Karpas-422 (cell line): ENCODE results near the gene FCGBP. TPM values are rescaled to one million over a fixed set of nuclear protein-coding genes. Genes with fewer than 3 reads are reported as not detected.
A peak's percentile ranks its signal among the peaks of the same experiment; 100 is the strongest.

Experiments used
- DNase-seq: peaks from one replicate; pipeline ENCODE4 v3.0.0-alpha.2; 2015
- H2AFZ ChIP-seq: fragments of 200-600 bp; sonication (generic); 2 replicates; pipeline ENCODE4 v1.6.1; 2014; ENCODE audit warnings: antibody characterized with exemption, low read length, mixed read lengths
- H3K27ac ChIP-seq: fragments of 200-600 bp; sonication (generic); 2 replicates; pipeline ENCODE4 v1.5.1; 2014; ENCODE audit warnings: mild to moderate bottlenecking, low read length, moderate library complexity
- H3K27me3 ChIP-seq: fragments of 200-600 bp; sonication (generic); 2 replicates; pipeline ENCODE4 v1.6.1; 2014; ENCODE audit warnings: low read length, mixed read lengths
- H3K36me3 ChIP-seq: fragments of 200-600 bp; sonication (generic); 2 replicates; pipeline ENCODE4 v1.6.1; 2014; ENCODE audit warnings: low read length, mixed read lengths; ENCODE audit not compliant: insufficient read depth
- H3K4me1 ChIP-seq: fragments of 200-600 bp; sonication (generic); 2 replicates; pipeline ENCODE4 v1.6.1; 2014; ENCODE audit warnings: mild to moderate bottlenecking, low read length, mixed read lengths
- H3K4me2 ChIP-seq: fragments of 200-600 bp; sonication (generic); 2 replicates; pipeline ENCODE4 v1.6.1; 2014; ENCODE audit warnings: low read length, low read depth, mild to moderate bottlenecking; ENCODE audit not compliant: poor library complexity, severe bottlenecking
- H3K4me3 ChIP-seq: fragments of 200-600 bp; sonication (generic); 2 replicates; pipeline ENCODE4 v1.5.1; 2014; ENCODE audit warnings: mild to moderate bottlenecking, antibody characterized with exemption, low read length, mixed read lengths
- H3K79me2 ChIP-seq: fragments of 200-600 bp; sonication (generic); 2 replicates; pipeline ENCODE4 v1.6.1; 2014; ENCODE audit warnings: mild to moderate bottlenecking, low read length, mixed read lengths
- H3K9ac ChIP-seq: fragments of 200-600 bp; sonication (generic); 2 replicates; pipeline ENCODE4 v1.6.0; 2014; ENCODE audit warnings: low read length
- H3K9me2 ChIP-seq: fragments of 200-600 bp; sonication (generic), shearing (Covaris generic); replicated peaks from 2 replicates; pipeline ENCODE4 v1.6.0; 2014; ENCODE audit warnings: mild to moderate bottlenecking, low read length, moderate library complexity; ENCODE audit not compliant: insufficient read depth
- H3K9me3 ChIP-seq: fragments of 300-700, 200-600 bp; sonication (generic); 2 replicates; pipeline ENCODE4 v1.6.1; 2014; ENCODE audit warnings: low read length, mixed read lengths
- H4K20me1 ChIP-seq: fragments of 200-600 bp; sonication (generic); 2 replicates; pipeline ENCODE4 v1.6.1; 2014; ENCODE audit warnings: mild to moderate bottlenecking, antibody characterized with exemption, low read length, low read depth; ENCODE audit not compliant: insufficient read depth
- total RNA-seq: library from RNA; depleted of rRNA; stranded (reverse); fragments of >200 nt; shearing (Covaris generic); gene quantifications from 2 replicates; pipeline ENCODE4 v1.2.3, GENCODE V29; 2014; ENCODE audit warnings: low replicate concordance

The FCGBP gene
- total RNA-seq, 1 experiment from 2014 or later: not detected

DNA sequence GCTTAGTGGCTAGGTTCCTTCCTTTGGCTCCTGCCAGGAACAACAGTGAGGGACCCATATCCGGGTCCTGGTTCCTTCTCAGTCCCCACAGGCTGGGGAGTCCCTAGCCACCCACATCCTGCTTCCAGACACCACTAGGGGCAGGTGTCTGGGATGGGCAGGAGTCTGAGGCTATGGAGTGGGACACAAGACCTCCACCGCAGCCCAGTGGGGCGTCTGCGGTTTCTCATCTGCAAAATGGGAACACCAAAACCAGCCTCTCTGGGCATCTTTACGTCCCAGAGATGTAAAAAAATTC lies 879 bp upstream of the FCGBP start:
- H3K27ac ChIP-seq: no peak overlapping the region
- no peaks in the 10 kb centered on the region for H4K20me1 ChIP-seq
- no peak overlapping the region for H2AFZ ChIP-seq
- peaks cover 3% of the 10 kb centered on the region; the same call in 1 of the 2 replicates for H3K9me3 ChIP-seq
- H3K36me3 ChIP-seq: no peaks in the 10 kb centered on the region; the same call in 1 of the 2 replicates
- DNase-seq: no peak
- H3K27me3 ChIP-seq: no peaks in the 10 kb centered on the region
- no peaks in the 10 kb centered on the region for H3K9me2 ChIP-seq
- no peaks in the 10 kb centered on the region for H3K79me2 ChIP-seq
- no peaks in the 10 kb centered on the region for H3K4me1 ChIP-seq
- H3K4me2 ChIP-seq: no peak overlapping the region
- H3K4me3 ChIP-seq: no peak overlapping the region
- H3K9ac ChIP-seq: no peak overlapping the region

DNA sequence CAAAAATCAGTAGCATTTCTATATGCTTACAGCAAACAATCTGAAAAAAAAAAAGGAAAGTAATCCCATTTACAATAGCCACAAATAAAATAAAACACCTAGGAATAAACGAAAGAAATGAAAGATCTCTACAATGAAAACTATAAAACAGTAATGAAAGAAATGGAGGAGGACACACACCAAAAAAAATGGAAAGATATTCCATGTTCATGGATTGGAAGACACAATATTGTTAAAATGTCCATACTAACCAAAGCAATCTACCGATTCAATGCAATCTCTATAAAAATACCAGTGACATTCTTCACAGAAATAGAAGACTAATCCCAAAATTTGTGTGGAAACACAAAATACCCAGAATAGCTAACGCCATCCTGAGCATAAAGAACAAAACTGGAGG lies 4.7 kb downstream of the FCGBP start:
- H3K27me3 ChIP-seq: no peaks in the 10 kb centered on the region
- no peaks in the 10 kb centered on the region for H3K36me3 ChIP-seq
- no peak overlapping the region for H2AFZ ChIP-seq
- H4K20me1 ChIP-seq: no peaks in the 10 kb centered on the region
- H3K4me1 ChIP-seq: no peaks in the 10 kb centered on the region
- H3K27ac ChIP-seq: no peak overlapping the region
- peak; percentile 11 for DNase-seq
- H3K4me2 ChIP-seq: no peak overlapping the region
- H3K9me3 ChIP-seq: no peaks in the 10 kb centered on the region
- H3K4me3 ChIP-seq: no peak overlapping the region
- H3K9ac ChIP-seq: no peak overlapping the region
- no peaks in the 10 kb centered on the region for H3K79me2 ChIP-seq
- H3K9me2 ChIP-seq: no peaks in the 10 kb centered on the region

- H3K79me2 ChIP-seq: no peaks in the 10 kb centered on the region
- DNase-seq: peak; percentile 33
- no peak overlapping the region for H3K9ac ChIP-seq
- H4K20me1 ChIP-seq: no peaks in the 10 kb centered on the region
- H3K27ac ChIP-seq: no peak overlapping the region
- H3K4me2 ChIP-seq: no peak overlapping the region
- H3K4me1 ChIP-seq: no peaks in the 10 kb centered on the region
- H2AFZ ChIP-seq: no peak overlapping the region
- H3K4me3 ChIP-seq: no peak overlapping the region
- H3K36me3 ChIP-seq: no peaks in the 10 kb centered on the region
- no peaks in the 10 kb centered on the region for H3K27me3 ChIP-seq
- H3K9me2 ChIP-seq: no peaks in the 10 kb centered on the region
- H3K9me3 ChIP-seq: no peaks in the 10 kb centered on the region
Measured at GRCh38 chr19:39928357-39928725, 6.1 kb downstream of the FCGBP start.

DNA sequence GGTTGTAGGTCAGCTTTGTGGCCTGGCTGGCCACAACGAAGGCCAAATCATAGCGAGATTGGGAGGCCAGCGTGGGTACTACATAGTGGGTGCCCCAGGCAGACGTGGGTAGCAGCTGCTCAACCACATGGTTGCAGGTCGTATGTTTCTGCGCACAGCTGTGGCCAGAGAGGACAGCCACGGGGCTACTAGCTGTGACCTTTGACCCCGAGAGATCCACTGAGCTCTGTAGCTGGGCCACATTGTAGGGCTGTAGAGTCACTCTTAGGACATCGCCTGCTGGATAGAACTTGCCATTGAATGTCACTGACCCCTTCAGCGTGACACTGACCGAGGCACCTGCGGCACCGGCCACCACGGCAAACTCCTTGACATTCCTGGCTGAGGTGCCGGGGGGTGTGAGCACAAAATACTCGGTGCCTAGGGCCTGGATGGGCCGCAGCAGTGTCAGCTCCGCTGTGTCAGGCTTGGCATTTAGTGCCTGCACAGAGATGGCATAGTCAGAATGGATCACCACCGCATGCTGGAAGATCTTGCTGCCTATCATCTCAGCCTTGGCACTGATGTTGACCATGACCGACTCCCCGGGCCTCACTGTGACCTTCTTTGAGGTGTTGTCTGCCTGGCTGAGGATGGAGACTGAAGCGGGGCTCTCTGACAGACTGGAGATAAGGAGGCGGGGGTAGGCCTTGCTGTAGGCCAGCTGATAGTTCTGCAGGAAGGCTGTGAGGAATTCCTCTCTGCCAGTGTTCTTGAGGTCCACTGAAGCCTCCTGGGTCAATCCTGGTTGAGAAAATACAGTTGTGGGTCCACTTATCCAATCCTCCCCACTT lies 6.7 kb downstream of the FCGBP start:
- H3K9me3 ChIP-seq: no peaks in the 10 kb centered on the region
- H3K36me3 ChIP-seq: no peaks in the 10 kb centered on the region
- DNase-seq: peak; percentile 19
- no peak overlapping the region for H3K27ac ChIP-seq
- no peak overlapping the region for H2AFZ ChIP-seq
- H3K27me3 ChIP-seq: no peaks in the 10 kb centered on the region
- no peak overlapping the region for H3K4me2 ChIP-seq
- no peaks in the 10 kb centered on the region for H4K20me1 ChIP-seq
- H3K79me2 ChIP-seq: no peaks in the 10 kb centered on the region
- no peaks in the 10 kb centered on the region for H3K4me1 ChIP-seq
- H3K9ac ChIP-seq: no peak overlapping the region
- H3K9me2 ChIP-seq: no peaks in the 10 kb centered on the region
- no peak overlapping the region for H3K4me3 ChIP-seq

- Histone ChIP-seq H3K4me1 (no peaks in the 10 kb centered on the region), H3K4me2 (no peak overlapping the region), H3K9me2 (no peaks in the 10 kb centered on the region), H3K9me3 (no peaks in the 10 kb centered on the region), H4K20me1 (no peaks in the 10 kb centered on the region), H3K27me3 (no peaks in the 10 kb centered on the region), H2AFZ (no peak overlapping the region), H3K79me2 (no peaks in the 10 kb centered on the region), H3K27ac (no peak overlapping the region), H3K36me3 (no peaks in the 10 kb centered on the region), H3K9ac (no peak overlapping the region), H3K4me3 (no peak overlapping the region)
- no peak for DNase-seq
Measured at GRCh38 chr19:39927076-39927475, 7.4 kb downstream of the FCGBP start.

DNA sequence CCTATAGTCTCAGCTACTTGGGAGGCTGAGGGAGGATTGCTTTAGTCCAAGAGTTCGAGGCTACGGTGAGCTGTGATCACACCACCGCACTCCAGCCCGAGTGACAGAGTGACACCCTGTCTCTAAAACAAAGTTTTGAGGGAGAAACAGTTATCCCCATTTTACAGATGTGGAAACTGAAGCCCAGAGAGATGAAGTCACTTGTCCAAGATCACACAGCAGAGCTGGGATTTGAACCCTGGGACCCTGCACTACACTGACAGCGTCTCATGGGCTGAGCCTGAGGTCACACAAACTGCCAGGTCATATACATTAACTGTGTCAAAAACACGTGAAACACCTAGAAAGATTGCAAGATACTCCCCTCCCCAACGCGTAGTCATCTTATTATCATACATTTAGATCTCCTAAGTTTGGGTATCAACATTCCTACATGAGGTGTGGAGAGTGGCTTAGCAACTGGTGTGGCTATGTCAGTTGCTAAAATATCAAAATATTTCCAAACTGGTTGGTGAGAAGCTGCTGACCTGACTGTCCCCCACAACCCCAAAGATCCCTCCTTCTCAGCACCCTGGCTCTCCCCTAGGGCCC lies 8.2 kb downstream of the FCGBP start:
- no peaks in the 10 kb centered on the region for H3K4me1 ChIP-seq
- H4K20me1 ChIP-seq: no peaks in the 10 kb centered on the region
- no peak for DNase-seq
- H3K9me2 ChIP-seq: no peaks in the 10 kb centered on the region
- no peak overlapping the region for H2AFZ ChIP-seq
- H3K79me2 ChIP-seq: no peaks in the 10 kb centered on the region
- no peaks in the 10 kb centered on the region for H3K36me3 ChIP-seq
- H3K4me3 ChIP-seq: no peak overlapping the region
- no peak overlapping the region for H3K4me2 ChIP-seq
- no peak overlapping the region for H3K27ac ChIP-seq
- no peaks in the 10 kb centered on the region for H3K9me3 ChIP-seq
- H3K9ac ChIP-seq: no peak overlapping the region
- H3K27me3 ChIP-seq: no peaks in the 10 kb centered on the region

GRCh38 chr19:39924952-39925351 lies 9.5 kb downstream of the FCGBP start:
- Histone ChIP-seq H3K4me1 (no peaks in the 10 kb centered on the region), H2AFZ (no peak overlapping the region), H3K27me3 (no peaks in the 10 kb centered on the region), H3K9me3 (no peaks in the 10 kb centered on the region), H3K27ac (no peak overlapping the region), H3K4me3 (no peak overlapping the region), H3K4me2 (no peak overlapping the region), H3K9me2 (no peaks in the 10 kb centered on the region), H3K9ac (no peak overlapping the region), H3K79me2 (no peaks in the 10 kb centered on the region), H3K36me3 (no peaks in the 10 kb centered on the region), H4K20me1 (no peaks in the 10 kb centered on the region)
- no peak for DNase-seq

DNA sequence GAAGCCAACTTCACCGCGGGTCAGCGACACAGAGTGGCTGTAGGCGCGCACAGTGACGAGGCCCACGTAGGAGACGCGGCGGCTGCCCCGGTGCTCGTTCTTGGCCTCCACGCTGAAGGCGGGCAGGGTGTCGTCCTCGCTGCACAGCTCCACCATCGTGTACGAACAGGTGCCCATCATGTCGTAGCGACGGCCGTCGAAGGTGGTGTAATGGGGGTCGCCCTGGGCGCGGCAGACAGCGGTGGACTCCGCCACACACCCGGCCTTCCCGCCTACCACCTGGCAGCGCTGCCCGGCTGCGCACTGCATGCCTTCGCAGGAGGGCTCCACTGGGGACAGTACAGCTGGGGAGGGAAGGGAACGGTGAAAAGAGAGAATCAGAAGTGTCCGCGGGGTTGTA lies 10.0 kb downstream of the FCGBP start:
- DNase-seq: no peak
- Histone ChIP-seq H3K36me3 (no peaks in the 10 kb centered on the region), H3K79me2 (no peaks in the 10 kb centered on the region), H3K4me1 (no peaks in the 10 kb centered on the region), H3K4me3 (no peak overlapping the region), H3K4me2 (no peak overlapping the region), H4K20me1 (no peaks in the 10 kb centered on the region), H3K9me3 (no peaks in the 10 kb centered on the region), H3K9ac (no peak overlapping the region), H3K27me3 (no peaks in the 10 kb centered on the region), H3K27ac (no peak overlapping the region), H3K9me2 (no peaks in the 10 kb centered on the region), H2AFZ (no peak overlapping the region)
